NCI-H69 (cell line): ENCODE data around the gene ASB11.

ENCODE experiments used
- DNase-seq: peaks from one replicate; lab custom pipeline; 2025; lab: John Stamatoyannopoulos, UW

The ASB11 gene, protein sequence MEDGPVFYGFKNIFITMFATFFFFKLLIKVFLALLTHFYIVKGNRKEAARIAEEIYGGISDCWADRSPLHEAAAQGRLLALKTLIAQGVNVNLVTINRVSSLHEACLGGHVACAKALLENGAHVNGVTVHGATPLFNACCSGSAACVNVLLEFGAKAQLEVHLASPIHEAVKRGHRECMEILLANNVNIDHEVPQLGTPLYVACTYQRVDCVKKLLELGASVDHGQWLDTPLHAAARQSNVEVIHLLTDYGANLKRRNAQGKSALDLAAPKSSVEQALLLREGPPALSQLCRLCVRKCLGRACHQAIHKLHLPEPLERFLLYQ

DNA sequence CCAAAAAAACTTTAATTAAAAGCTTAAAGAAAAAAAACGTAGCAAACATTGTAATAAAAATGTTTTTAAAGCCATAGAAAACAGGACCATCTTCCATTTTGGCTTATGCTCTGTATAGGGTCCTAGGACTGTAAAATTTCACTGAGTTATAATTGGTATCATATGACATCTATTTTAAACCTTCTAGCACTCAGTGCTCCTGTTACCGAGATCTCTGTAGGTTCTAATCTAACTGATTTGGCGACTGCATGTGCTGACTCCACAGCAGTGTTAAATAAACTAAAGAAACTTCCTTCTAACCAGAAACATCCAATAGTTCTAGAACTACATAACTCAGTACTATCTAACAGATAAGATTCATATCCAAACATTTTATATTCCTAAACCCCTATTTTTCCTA is at the start of gene ASB11:
ASB11 (minus strand) TSS at position 132 of the 400 bp plus-strand sequence; CDS start at position 97, 35 bp downstream.
- no peak for DNase-seq

DNA sequence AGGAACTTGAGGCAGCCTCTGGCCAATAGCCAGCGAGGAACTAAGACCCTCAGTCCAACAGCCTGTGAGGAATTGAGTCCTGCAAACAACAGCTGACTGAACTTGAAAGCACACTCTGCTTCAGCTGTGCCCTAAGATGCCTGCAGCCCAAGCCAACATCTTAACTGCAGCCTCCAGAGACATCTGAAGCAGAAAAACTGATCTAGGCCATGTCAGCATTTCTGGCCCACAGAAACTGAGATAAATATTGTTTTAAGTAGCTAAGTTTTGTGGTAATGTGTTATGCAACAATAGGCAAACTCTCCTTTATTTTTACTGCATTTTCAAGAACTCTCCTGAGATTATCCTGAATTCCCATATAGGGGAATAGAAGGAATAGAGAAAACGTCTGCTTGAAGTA is 44.3 kb upstream of the ASB11 start:
- DNase-seq: no peak

DNA sequence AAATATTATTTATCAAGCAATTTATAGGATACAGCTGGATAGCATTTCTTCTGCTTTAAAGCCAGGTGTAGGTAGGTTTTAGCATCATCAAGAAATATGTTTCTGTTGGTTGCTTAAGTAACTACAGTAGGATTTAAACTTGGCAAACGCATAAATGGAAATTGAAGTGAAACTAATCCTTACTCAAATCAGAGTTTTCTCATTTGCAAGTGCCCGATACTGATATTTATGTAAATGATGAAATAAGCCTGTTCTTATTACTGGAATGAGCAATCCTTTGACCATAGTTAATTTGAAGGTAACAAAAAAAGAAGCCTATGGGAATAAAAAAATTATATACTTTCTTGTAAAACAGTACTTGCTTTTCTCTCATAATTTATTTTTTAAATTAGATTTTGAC is 43.1 kb upstream of the ASB11 start:
- DNase-seq: no peak

DNA sequence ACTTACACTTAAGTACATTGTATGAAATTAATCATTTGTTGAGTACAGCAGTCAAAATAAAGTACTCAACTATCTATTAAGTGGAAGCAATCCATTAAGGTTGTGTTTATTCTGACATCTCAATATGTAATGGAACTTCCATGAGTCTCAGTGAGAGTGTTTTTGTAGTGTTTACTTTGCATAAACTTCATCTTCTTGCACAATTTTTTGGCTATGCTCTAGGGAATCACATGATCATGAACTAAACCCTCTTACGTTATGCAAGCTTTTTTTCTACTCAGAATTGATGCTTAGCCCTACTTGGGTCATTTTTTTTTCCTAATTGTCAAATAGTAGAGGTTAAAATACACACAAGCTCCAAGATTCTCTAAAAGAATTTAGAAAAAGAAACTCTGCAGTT is 41.0 kb upstream of the ASB11 start:
- no peak for DNase-seq

DNA sequence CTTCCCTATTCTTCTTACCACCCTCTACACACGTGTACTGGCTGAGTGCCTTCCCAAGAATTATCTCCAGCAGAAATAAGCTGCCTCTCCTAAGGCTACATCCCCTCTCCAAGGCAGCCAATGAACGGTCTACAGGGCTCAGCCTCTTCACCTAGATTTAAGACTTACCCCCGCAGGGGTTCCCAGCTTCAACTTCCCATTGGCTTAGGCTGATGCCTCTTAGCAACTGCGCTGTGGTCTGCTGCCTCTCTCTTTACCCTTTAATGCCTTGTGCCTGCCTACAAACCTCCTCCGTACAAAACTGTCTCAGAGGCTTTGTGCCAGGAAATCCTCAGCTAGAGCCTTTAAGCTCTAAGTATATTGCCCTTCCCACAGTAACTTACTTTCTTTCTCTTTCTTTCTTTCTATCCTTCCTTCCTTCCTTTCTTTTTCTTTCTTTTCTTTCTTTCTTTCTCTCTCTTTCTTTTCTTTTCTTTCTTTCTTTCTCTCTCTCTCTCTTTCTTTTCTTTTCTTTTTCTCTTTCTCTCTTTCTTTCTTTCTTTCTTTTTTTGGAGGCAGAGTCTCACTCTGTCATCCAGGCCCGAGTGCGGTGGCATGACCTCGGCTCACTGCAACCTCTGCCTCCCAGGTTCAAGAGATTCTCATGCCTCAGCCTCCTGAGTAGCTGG is 35.0 kb upstream of the ASB11 start:
- DNase-seq: peak; percentile 44

DNA sequence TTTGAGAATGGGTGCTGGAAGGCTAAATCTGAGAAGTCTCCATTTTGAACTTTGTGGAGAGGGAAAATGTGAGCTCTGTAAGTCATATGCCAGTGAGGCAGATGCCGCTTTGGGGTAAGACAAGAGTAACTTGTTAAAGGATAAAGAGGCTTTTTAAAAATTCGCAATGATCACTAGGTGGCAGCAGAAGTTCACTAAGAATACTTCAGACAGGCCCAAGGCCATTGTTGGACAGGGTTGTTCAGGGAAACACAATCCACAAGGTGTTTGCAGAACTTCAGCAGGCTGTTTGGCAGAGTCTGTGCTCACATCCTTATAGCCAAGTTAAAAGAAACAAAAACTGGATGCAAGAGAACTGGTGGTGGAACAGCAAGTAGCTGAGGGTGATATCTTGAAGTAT is 33.6 kb upstream of the ASB11 start:
- DNase-seq: peak; percentile 82

DNA sequence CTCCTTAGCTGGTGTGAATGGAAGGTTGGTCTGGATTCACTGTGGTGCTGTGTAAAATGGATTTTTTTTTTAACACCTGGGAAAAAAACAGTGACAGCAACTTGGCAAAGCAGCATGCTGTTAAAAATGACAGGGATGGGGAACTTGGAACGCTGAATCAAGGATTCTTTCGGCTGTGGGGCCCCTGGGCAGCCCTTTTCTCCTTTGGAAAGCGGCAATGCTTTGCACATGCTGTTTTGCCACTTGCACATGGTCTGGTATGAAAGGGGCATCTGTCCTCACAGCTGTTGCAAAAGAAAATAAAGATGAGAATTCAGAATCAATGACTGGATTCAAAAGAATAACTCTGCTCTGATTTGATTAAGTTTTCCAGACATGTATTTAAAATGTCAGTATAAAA is 30.5 kb upstream of the ASB11 start:
- DNase-seq: no peak

DNA sequence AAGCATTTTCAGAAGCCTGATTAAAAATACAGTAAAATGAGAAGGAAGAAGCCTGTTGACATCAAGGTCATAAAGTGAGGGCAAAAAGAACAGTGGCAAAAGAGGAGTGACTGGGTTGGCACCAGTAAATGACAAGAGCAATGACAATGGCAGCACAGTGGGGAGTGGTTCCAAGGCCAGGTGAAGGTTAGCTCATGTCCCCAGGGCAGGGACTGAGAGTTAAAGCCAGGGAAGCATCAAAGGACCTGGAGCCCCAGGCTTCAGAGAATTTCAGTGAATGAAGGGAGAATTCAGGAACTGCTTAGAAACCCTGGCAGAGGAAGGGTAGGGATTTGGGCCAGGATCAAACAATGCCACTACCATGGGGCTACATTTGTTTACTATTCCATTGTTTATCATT is 28.7 kb upstream of the ASB11 start:
- peak; percentile 3 for DNase-seq

DNA sequence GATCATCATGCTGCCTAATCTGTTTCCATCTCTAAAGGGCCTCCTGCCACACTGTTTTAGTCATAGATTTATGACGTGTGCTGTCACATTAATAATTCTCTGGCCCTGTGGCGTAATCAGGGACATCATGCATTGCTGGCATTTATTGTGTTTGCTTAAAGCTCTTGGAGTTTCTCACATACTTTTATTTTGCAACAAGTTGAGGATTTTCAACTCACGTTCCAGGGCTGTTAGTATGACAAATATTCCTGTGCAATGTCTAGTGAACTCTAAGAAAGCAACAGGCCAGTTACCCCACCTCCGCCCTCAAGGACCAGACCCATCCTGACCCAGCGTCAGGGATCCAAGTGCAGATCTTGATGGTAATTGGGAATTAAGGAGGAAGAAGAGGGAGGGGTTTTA is 27.6 kb upstream of the ASB11 start:
- no peak for DNase-seq

DNA sequence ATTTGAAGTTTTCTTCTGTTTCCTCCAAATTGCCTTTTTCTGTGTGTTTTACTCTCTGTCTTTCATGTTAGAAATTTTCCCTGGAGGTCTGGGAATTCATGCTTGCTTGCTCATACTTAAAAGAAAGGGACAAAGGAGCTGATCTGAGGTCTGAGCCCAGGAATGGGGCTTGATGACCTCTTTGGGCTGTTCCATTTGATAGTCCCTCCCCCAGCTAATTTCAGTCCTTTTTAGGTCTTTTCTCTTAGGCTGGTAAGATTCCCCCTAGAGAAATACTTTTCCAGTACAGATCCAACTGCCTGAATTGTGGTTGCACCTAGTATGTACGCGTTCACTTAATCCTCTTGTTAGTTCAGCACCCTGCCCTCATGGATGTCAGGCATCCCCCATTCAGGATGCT is 25.4 kb upstream of the ASB11 start:
- DNase-seq: no peak

DNA sequence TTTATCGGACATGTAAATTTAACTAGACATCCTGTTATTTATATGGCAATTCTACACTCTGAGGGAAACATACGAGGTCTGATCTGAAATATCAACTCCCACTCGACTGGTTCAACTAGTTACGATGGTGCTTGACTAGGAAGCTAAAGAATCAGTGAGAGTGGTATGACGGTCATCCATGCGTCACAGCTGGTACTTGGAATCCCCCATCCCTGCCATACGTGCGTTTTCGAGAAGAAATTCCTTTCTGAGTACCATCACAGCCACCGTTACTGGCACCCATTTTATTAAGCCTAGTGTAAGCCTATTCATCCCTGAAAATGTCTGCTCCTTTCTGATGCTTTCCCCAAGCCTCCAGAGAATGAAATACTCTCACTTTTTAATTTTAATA is 20.6 kb upstream of the ASB11 start:
- DNase-seq: peak; percentile 33

DNA sequence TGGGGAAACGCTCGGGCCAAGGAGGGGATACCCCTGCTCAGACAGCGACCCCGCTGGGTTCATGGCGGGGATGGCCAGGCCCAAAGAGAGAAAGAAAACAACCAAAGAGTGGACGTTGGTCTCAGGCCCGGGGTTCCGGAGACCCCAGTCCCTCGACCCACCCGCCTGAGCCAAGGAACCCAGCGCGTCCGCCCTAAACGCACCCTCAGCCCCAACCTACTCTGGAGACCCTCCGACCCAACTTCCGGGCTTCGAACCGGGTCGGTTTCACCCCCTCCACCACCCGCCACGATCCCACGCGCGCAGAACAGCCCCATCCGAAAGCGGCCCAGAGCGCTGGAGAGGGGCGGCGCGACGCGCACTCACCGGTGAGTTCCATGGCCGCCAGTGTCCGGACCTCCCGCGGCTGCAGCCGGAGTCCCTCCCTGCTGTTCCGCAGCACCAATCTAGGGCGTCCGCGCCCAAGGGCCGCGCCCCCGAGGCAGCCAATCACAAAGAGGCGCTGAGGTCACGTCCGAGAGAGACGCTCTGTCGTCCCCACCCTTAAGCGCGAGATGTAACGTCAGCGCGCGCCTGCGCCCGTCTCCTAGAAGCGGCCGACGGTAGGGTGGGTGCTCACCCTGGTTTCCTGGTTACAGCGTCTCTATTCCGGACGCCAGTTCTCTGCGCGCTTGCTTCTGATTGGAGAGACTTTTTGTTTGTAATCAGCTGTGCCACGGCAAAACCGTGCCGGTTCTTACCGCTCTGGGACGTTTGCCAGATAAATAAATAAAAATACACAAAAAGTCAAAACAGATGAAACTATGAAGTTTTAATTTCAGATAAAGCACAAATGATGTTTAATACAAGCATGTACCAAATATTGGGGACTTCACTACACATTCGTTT is 19.9 kb upstream of the ASB11 start, which contains the start of gene PIGA:
PIGA (minus strand) TSS at position 389 of the 888 bp plus-strand sequence. CDS start 3,593 bp downstream, outside the sequence.
- peak; percentile 98 for DNase-seq

DNA sequence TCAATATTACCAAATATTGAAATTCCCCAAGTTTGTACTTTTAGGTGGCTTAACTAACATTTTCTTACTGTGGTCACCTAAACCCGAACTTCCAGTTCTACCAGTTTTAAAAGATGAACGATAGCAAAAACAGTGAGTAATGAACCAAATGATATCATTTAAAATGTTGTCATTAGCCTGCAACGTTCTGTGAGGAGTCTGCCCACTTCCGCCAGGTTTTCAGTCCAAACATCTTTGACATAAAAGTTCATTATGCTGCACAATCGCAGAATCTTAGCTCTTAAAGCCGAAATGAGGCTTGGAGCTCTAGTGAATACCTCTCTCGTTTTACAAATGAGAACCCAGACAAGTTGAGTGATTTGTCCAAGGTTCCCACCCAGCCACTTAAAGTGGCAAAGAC is 19.1 kb upstream of the ASB11 start:
- no peak for DNase-seq

DNA sequence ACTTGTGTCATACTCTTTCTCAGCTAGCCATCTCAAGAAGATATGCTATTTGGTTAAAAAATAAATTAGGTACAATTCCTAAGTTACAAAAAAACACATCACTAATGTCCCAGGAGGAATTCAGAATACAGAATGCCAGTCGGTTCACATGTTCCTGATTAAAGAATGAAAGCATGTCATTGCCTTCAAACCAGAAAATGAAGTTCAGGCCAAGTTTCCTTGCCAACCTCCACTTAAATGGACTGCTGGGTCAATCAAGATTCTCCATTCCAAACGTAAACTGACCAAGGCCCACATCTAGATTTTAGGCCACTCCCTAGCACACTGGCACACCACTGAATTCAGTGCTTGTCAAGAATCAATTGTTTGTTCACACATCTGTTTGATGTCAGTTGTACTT is 13.4 kb upstream of the ASB11 start:
- no peak for DNase-seq

DNA sequence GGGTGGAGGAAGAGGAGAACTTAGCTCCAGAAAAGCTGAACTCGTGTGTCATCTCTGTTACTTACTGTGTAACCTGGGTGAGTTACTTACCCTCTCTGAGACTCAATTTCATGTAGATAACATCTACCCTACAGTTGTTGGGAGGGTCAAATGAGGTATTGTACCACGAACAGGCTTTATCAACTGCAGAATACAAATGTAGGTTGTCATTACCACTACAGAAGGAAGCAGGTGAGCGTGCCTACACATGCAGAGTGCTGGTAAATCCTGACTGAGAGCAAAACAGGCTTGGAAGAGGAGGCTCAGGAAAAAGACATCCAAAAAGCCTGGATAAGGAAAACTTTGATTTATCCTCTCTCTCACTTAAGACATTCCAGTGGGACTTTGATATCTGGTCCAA is 12.7 kb upstream of the ASB11 start:
- DNase-seq: no peak

DNA sequence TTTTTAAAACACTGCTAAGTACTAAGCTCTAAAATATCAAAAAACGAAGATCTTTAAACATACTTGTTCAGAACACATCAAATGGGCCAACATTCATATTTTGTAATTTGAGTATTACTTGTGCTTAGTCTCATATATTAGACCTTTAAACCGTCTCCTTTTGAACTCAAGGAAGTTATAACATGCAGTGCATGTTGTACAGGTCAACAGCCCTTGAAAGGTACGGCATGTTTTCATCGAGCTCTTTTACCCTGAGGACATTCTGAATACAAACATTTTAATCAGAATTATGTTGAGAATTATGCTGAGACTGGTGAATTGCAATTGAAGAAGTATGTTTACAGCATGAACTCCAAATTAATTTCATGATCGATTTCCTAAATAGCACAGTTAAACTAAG is 7.0 kb upstream of the ASB11 start:
- no peak for DNase-seq

DNA sequence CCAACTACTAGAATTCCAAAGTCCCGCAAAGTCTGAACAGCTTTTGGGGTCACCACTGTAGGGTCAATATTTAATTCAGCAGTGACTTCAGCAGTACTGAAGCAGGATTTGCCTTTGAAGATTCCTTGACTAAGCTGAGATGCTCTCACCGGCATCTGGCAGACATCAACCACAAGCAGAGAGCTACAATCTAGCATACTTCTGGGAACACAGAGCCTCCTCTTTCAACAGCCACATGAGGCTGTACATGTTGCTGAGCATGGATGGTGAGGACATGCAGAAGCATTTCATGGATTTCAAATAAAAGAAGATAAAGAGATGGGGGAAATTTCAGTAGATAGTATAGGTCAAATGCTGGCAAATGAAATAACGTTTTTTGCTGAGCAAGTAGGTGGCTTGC is 6.6 kb upstream of the ASB11 start:
- DNase-seq: no peak

DNA sequence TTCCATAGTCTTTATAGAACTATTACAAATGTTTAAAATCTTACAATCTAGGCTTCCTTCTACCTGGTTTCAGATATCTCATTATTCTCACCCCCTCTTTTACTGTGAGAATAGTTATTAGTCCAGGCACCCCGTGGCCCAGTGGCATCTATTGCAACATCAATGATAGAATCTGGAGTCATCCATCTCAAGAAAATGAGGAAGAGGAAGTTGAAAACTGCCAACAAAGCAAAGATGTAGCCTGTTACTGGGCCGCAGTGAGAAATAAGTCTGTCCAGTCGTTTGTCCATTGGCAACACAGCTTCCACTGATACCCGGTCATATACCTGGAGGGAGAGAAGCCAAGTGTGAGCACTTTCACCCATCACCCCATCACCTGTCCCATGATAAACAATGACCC is 6.0 kb upstream of the ASB11 start:
- no peak for DNase-seq

DNA sequence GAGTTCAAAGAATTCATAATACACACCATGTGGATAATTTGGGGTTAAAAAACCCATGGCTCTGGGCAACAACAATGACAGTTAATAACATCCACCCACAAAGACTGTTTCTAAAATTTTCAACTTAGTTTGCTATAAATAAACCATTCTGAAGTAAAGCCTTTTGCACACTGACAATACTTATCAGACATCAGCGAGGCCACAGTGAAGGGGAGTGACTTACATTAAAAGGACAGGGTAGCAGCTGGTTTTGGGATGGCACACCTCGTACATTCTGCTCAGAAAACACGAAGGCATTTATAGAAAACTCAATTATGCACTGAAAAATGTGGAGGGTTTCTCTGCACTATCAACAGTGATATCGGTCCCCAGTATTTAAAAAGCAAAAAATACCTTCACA is 4.9 kb upstream of the ASB11 start:
- no peak for DNase-seq

DNA sequence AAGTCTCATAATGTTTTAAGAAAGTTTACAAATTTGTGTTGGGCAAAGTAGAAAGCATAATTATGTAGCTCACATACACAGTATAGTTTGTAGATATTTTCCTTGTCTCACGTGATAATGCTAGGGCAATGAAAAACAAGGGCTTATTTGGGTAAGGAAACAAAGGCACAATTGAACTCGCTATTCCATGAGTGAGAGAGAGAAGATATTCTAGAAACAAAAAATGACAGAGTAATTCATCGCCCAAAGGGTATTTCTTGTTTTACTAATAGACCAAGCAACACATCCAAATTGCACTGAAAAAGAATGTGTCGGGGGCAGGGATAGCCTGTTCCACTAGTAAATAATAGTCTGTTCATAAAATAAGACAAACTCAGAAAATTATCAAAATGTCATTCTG is 3.6 kb upstream of the ASB11 start:
- DNase-seq: no peak

DNA sequence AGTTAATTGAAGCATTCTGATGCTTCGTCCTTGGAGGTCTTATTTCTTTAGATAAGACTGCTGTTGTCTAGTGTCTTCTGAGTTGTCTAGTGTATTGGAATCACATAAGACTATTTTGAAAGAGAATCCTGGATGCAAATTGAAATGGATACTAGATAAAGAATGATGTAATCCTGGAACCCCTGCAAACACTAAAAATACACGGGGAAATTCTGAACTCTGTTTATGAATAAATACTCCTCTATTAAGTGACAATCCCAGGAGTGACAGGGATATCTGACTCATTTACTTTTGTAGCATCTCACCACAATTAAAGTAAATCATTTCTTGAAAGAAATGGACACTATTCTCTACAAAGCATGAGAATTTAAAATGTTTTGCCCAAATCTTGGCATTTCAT is 968 bp downstream of the ASB11 start:
- DNase-seq: no peak

DNA sequence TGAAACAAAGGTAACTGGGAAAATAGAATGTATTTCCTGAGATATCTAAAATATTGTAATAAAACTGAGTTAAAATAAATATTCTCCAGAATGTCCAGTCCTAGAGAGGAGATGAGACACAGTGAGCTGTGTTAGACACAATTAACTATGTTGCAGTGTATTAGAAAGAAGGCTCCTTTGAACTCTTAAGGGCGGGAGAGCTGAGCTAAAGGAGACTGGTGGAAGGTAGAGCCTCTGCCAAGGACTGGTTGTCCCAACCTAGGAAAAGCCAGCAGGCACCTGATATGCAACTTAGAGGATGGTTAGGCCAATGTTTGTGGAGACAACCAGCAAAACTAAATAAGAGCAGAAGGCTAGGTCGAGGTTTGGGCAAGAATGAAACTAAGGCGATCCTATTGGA is 4.3 kb downstream of the ASB11 start:
- no peak for DNase-seq

DNA sequence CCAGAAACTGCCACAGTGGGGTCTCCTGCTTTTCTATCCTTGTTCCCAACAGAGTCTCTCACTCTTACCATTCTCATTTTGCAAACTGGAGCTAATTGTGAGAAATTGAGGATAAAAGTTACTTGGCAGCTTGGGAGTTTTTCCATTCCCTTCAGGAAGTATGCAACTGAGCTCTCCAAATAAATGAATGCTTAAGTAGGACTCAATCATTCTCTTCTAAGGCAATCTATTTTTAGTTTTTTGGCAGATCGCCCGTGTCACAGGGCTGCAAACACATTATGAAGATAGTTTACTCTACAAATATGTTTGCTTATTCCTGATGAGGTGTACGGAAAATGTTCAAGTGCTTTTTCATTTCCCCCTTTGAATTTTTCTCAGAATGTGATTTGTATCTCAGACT is 5.3 kb downstream of the ASB11 start:
- DNase-seq: peak; percentile 66
